Pancreas (tissue), 10 donors: ENCODE data around the gene ZNF195. TPM values are rescaled to one million over a fixed set of nuclear protein-coding genes. Genes with fewer than 3 reads are reported as not detected.
"Not testable (repeated sequence)": the region's sequence is repeated elsewhere in the genome, so short reads cannot be mapped to it uniquely, and the experiment has no call there.

ENCODE experiments used
- ATAC-seq, 4 donors: fragments of 200-7000 bp; cut with Tn5 transposase; one replicate each; pipeline versions ENCODE4 v1.8.0 to v1.9.1; 2020; ENCODE audit warnings: mild to moderate bottlenecking in 4 of 4, moderate library complexity in 4 of 4
- DNase-seq, 6 donors: peaks; one replicate each; pipeline ENCODE4 v3.0.0-alpha.2; 2020
- FAIRE-seq: peaks from 2 replicates; lab custom pipeline; 2012; peaks lifted over from hg19 to GRCh38; lab: Jason Lieb, UNC
- H3K27ac ChIP-seq, 4 donors: fragments of 200-600 bp; sonication (generic); 1 replicate in 3 of 4; 2 replicates in 1 of 4; pipeline versions ENCODE4 v1.5.0 to v1.8.0; 2020
- H3K27me3 ChIP-seq, 4 donors: fragments of 200-600 bp; one replicate each; pipeline ENCODE4 v1.8.0; 2021
- H3K36me3 ChIP-seq, 3 donors: fragments of 200-600 bp; sonication (generic) in 1 of 3; one replicate each; pipeline versions ENCODE4 v1.5.0 to v1.8.0; 2020 to 2021
- H3K4me1 ChIP-seq, 3 donors: fragments of 200-600 bp; one replicate each; pipeline ENCODE4 v1.8.0; 2021
- H3K4me3 ChIP-seq, 4 donors: fragments of 200-600 bp; sonication (generic) in 2 of 4; one replicate each; pipeline versions ENCODE4 v1.5.0 to v1.8.0; 2020 to 2021
- H3K9me3 ChIP-seq, 4 donors: fragments of 200-600 bp; one replicate each; pipeline ENCODE4 v1.8.0; 2021
- WGBS, 2 donors: extraction: QIAGEN DNeasy Blood & Tissue Kit; methylation state at CpG; one replicate each; pipeline ENCODE4 v1.1.7; 2013; 5-methylcytosine and 5-hydroxymethylcytosine counted together
- intact Hi-C, 3 donors: fragments of 100-400 bp; cut with DNase I; formaldehyde crosslinking; loops; one replicate each; pipeline versions ENCODE4 v1.11.1 to v1.14.2; 2022
- polyA plus RNA-seq, 2 donors: library from polyadenylated mRNA; stranded (reverse); fragments of 200-250 nt; gene quantifications; one replicate each; pipeline ENCODE4 v1.2.3, GENCODE V29; 2013
- total RNA-seq, 6 donors: library from RNA; stranded (reverse); fragmentation: NEBNext Ultra II Directional in 4 of 6; extraction: Animal tissue kit (Norgen Biotek cat#: 25700) in 4 of 6; gene quantifications; one replicate each; pipeline versions ENCODE4 v1.2.1 to v1.2.4, GENCODE V29; 2021 to 2023
- donor health status: healthy with polysubstance abuse.
- donor health status: DM: no; HTN: no; CAD: no; lungs with moderate emphysema.
- donor health status: DM: no; HTN: no; CAD: no.
- donor health status: control.
- donor health status: control.
- donor health status: Bipolar disorder and iron deficiency.
- donor health status: DM: yes; HTN: yes; CAD: no.
- donor health status: DM: no; HTN: no; CAD: no.
- donor health status: DM: no; HTN: no; CAD: no.
- donor health status: DM: yes; HTN: yes; CAD: no.

Gene ZNF195
- total and polyA plus RNA-seq, 8 donors, result 11.4 to 20.4 (median 14.4) TPM

- not testable (repeated sequence) for H3K4me1 ChIP-seq, H3K36me3 ChIP-seq, H3K9me3 ChIP-seq, ATAC-seq, H3K27ac ChIP-seq, FAIRE-seq, H3K4me3 ChIP-seq, H3K27me3 ChIP-seq
- WGBS, 2 donors, result 67 to 78% methylated on average over 22 of the region's 22 CpGs
- intact Hi-C loops, result loop anchor here in 1 of 3 donors (10.0 kb wide), 1 partner anchor 50 kb away; no protein-coding TSS in a partner anchor
- peak in 1 of 6 donors; percentile 28 for DNase-seq
Measured at GRCh38 chr11:3404076-3404925, 25.4 kb upstream of the ZNF195 start.

GRCh38 chr11:3402861-3403250, 23.9 kb upstream of the ZNF195 start:
- DNase-seq, H3K27ac ChIP-seq, H3K9me3 ChIP-seq, FAIRE-seq, H3K4me1 ChIP-seq, H3K4me3 ChIP-seq, ATAC-seq, H3K27me3 ChIP-seq, H3K36me3 ChIP-seq: not testable (repeated sequence)
- WGBS, 2 donors, result 95% methylated on average over 7 to 8 of the region's 8 CpGs
- intact Hi-C loops, result loop anchor here in 1 of 3 donors (10.0 kb wide), 1 partner anchor 48 kb away; no protein-coding TSS in a partner anchor

GRCh38 chr11:3402181-3402860, 23.4 kb upstream of the ZNF195 start:
- intact Hi-C loops, result loop anchor here in 1 of 3 donors (10.0 kb wide), 1 partner anchor 48 kb away; no protein-coding TSS in a partner anchor
- H3K9me3 ChIP-seq, H3K27ac ChIP-seq, DNase-seq, H3K27me3 ChIP-seq, FAIRE-seq, H3K36me3 ChIP-seq, H3K4me1 ChIP-seq, ATAC-seq, H3K4me3 ChIP-seq: not testable (repeated sequence)
- WGBS, 2 donors, result 92 to 94% methylated on average over 17 to 18 of the region's 18 CpGs

- H3K27me3 ChIP-seq, H3K4me1 ChIP-seq, FAIRE-seq, H3K9me3 ChIP-seq, DNase-seq, H3K4me3 ChIP-seq, H3K27ac ChIP-seq, H3K36me3 ChIP-seq, ATAC-seq: not testable (repeated sequence)
- WGBS, 2 donors, result 73 to 74% methylated on average over 3 to 4 of the region's 4 CpGs
- intact Hi-C loops, result loop anchor here in 1 of 3 donors (10.0 kb wide), 1 partner anchor 46 kb away; no protein-coding TSS in a partner anchor
Measured at GRCh38 chr11:3401052-3401451, 22.1 kb upstream of the ZNF195 start.

- H3K27me3 ChIP-seq, H3K4me1 ChIP-seq, H3K36me3 ChIP-seq, FAIRE-seq, H3K9me3 ChIP-seq, intact Hi-C loops, H3K4me3 ChIP-seq, DNase-seq, H3K27ac ChIP-seq: not testable (repeated sequence)
- peak in 1 of 4 donors; percentile 26 for ATAC-seq
- WGBS, 2 donors, result 36 to 68% methylated on average over 3 of the region's 3 CpGs
Measured at GRCh38 chr11:3398509-3398908, 19.6 kb upstream of the ZNF195 start.

GRCh38 chr11:3398106-3398505, 19.2 kb upstream of the ZNF195 start:
- FAIRE-seq, H3K27me3 ChIP-seq, H3K9me3 ChIP-seq, ATAC-seq, H3K36me3 ChIP-seq, H3K4me1 ChIP-seq, DNase-seq, intact Hi-C loops, H3K4me3 ChIP-seq: not testable (repeated sequence)
- WGBS, 2 donors, result 67 to 73% methylated on average over 4 of the region's 4 CpGs
- peak overlapping the region in 1 of 4 donors; percentile 33 for H3K27ac ChIP-seq

- H3K27ac ChIP-seq, H3K4me3 ChIP-seq, ATAC-seq, H3K27me3 ChIP-seq, DNase-seq, H3K36me3 ChIP-seq, intact Hi-C loops, H3K4me1 ChIP-seq, H3K9me3 ChIP-seq, FAIRE-seq: not testable (repeated sequence)
- 87 to 88% methylated on average over 20 to 23 of the region's 23 CpGs for WGBS, 2 donors
Measured at GRCh38 chr11:3397210-3397609, 18.3 kb upstream of the ZNF195 start.

- DNase-seq, H3K4me3 ChIP-seq, intact Hi-C loops, H3K36me3 ChIP-seq, FAIRE-seq, H3K9me3 ChIP-seq, H3K27me3 ChIP-seq, H3K4me1 ChIP-seq, H3K27ac ChIP-seq, ATAC-seq: not testable (repeated sequence)
- WGBS, 2 donors, result 64 to 73% methylated on average over 5 of the region's 5 CpGs
Measured at GRCh38 chr11:3395468-3395867, 16.5 kb upstream of the ZNF195 start.

- WGBS, 2 donors, result 60 to 69% methylated on average over 10 of the region's 10 CpGs
- intact Hi-C loops, H3K9me3 ChIP-seq, H3K4me3 ChIP-seq, H3K36me3 ChIP-seq, H3K4me1 ChIP-seq, H3K27me3 ChIP-seq, ATAC-seq, H3K27ac ChIP-seq, DNase-seq, FAIRE-seq: not testable (repeated sequence)
Measured at GRCh38 chr11:3394956-3395355, 16.0 kb upstream of the ZNF195 start.

GRCh38 chr11:3393450-3393849, 14.5 kb upstream of the ZNF195 start:
- 63 to 64% methylated on average over 9 to 13 of the region's 13 CpGs for WGBS, 2 donors
- intact Hi-C loops, H3K27ac ChIP-seq, FAIRE-seq, H3K27me3 ChIP-seq, H3K9me3 ChIP-seq, ATAC-seq, H3K36me3 ChIP-seq, DNase-seq, H3K4me1 ChIP-seq, H3K4me3 ChIP-seq: not testable (repeated sequence)
